ENCODE data around the gene SLC30A5.

GRCh38 chr5:69167493-69167855 is 73.7 kb downstream of the SLC30A5 start:
- no peak for TF ChIP-seq CTCF (conservative IDR thresholded peaks at IDR 0.05; ENCODE audit: low read depth, low read length)
- TF ChIP-seq EZH2 (IDR thresholded peaks at IDR 0.05; ENCODE audit: borderline replicate concordance, low read depth, low read length, poor library complexity, severe bottlenecking): no peak

Data from A673 (cell line).